OCI-LY7 (cell line): ENCODE measurements around the gene BTBD6. TPM values are rescaled to one million over a fixed set of nuclear protein-coding genes. Genes with fewer than 3 reads are reported as not detected.

ENCODE experiments used
- BruUV-seq: library from RNA; stranded (reverse); fragments of 400-500 nt; replicated peaks from 2 replicates; lab custom pipeline; 2021; lab: Mats Ljungman, UMichigan
- CTCF ChIA-PET: fragments of 300-600 bp; sonication (Branson Sonifier 250); formaldehyde crosslinking; loops from one replicate; lab custom pipeline; 2022; ENCODE audit warnings: antibody characterized with exemption; ENCODE audit not compliant: unreplicated experiment; lab: Charles Lee
- POLR2A ChIA-PET: fragments of 300-600 bp; sonication (Branson Sonifier 250); formaldehyde crosslinking; loops from one replicate; lab custom pipeline; 2022; ENCODE audit warnings: antibody characterized with exemption; lab: Charles Lee
- DNase-seq: peaks from one replicate; pipeline ENCODE4 v3.0.0-alpha.2; 2015; ENCODE audit warnings: low spot score
- H2AFZ ChIP-seq: fragments of 200-600 bp; sonication (generic), shearing (Covaris generic); 2 replicates; pipeline ENCODE4 v1.6.1; 2014; ENCODE audit warnings: mild to moderate bottlenecking, antibody characterized with exemption, low read length, moderate library complexity
- H3K27ac ChIP-seq: fragments of 200-600 bp; sonication (generic); 2 replicates; pipeline ENCODE4 v1.5.1; 2014; ENCODE audit warnings: mixed run types, low read depth, mild to moderate bottlenecking, moderate library complexity, low read length, inconsistent platforms; ENCODE audit not compliant: poor library complexity, severe bottlenecking
- H3K36me3 ChIP-seq: fragments of 200-600 bp; sonication (generic); 2 replicates; pipeline ENCODE4 v1.6.1; 2014; ENCODE audit warnings: mild to moderate bottlenecking, antibody characterized with exemption, low read length, moderate library complexity, mixed read lengths; ENCODE audit not compliant: insufficient read depth
- H3K4me1 ChIP-seq: fragments of 200-600 bp; sonication (generic); 2 replicates; pipeline ENCODE4 v1.5.1; 2014; ENCODE audit warnings: mild to moderate bottlenecking, low read length; ENCODE audit not compliant: insufficient read depth, poor library complexity, severe bottlenecking
- H3K4me2 ChIP-seq: fragments of 200-600 bp; sonication (generic); 2 replicates; pipeline ENCODE4 v1.6.1; 2014; ENCODE audit warnings: mild to moderate bottlenecking, low read length
- H3K4me3 ChIP-seq: fragments of 200-600 bp; sonication (generic); 2 replicates; pipeline ENCODE4 v1.5.1; 2014; ENCODE audit warnings: mild to moderate bottlenecking, low read depth, low read length; ENCODE audit not compliant: poor library complexity, severe bottlenecking
- H3K79me2 ChIP-seq: fragments of 200-600 bp; sonication (generic); 2 replicates; pipeline ENCODE4 v1.6.1; 2016; ENCODE audit warnings: low read depth, mild to moderate bottlenecking, low read length, moderate library complexity, mixed read lengths; ENCODE audit not compliant: insufficient read depth
- H3K9me2 ChIP-seq: fragments of 200-600 bp; sonication (generic); 2 replicates; pipeline ENCODE4 v1.6.1; 2016; ENCODE audit warnings: mild to moderate bottlenecking, low read length, mixed read lengths; ENCODE audit not compliant: insufficient read depth
- H3K9me3 ChIP-seq: fragments of 200-600 bp; sonication (generic); 2 replicates; pipeline ENCODE4 v1.6.1; 2014; ENCODE audit warnings: mild to moderate bottlenecking, mixed run types, low read length, mixed read lengths
- H4K20me1 ChIP-seq: fragments of 200-600 bp; sonication (generic); 2 replicates; pipeline ENCODE4 v1.6.1; 2014; ENCODE audit warnings: mild to moderate bottlenecking, antibody characterized with exemption, low read length, moderate library complexity, mixed read lengths; ENCODE audit not compliant: insufficient read depth
- CTCF ChIP-seq: fragments of 200-600 bp; sonication (generic); conservative IDR thresholded peaks from 2 replicates; pipeline ENCODE4 v1.5.1; 2014; ENCODE audit warnings: mild to moderate bottlenecking, antibody characterized with exemption, low read length, moderate library complexity, mixed read lengths
- EZH2phosphoT487 ChIP-seq: fragments of 200-600 bp; sonication (generic); IDR thresholded peaks from 2 replicates; pipeline ENCODE4 v1.6.1; 2018; ENCODE audit warnings: low read depth, borderline replicate concordance, mild to moderate bottlenecking, mixed run types, antibody characterized with exemption, low read length, moderate library complexity, mixed read lengths
- intact Hi-C: fragments of 100-400 bp; cut with micrococcal nuclease; formaldehyde crosslinking; loops from one replicate; pipeline ENCODE4 v1.10.0; 2022; ENCODE audit not compliant: unreplicated experiment
- total RNA-seq, 2 experiments: library from RNA; depleted of rRNA in 1 of 2; stranded (reverse); fragments of >200 nt in 1 of 2; shearing (Covaris generic) in 1 of 2; gene quantifications; 2 replicates each; pipeline ENCODE4 v1.2.3, GENCODE V29; 2014 to 2022

BTBD6 gene
- total RNA-seq, 2 experiments from 2014 or later: 5.7 to 27.9 TPM

GRCh38 chr14:105201156-105201924 is 47.0 kb upstream of the BTBD6 start:
- H3K27ac ChIP-seq: no peak overlapping the region

GRCh38 chr14:105201925-105202513 is 46.3 kb upstream of the BTBD6 start:
- no peak for TF ChIP-seq CTCF
- H3K27ac ChIP-seq: no peak overlapping the region
- no peak overlapping the region for H2AFZ ChIP-seq
- ChIA-PET POLR2A (interaction anchor here (0.5 kb wide), 1 partner anchor 17 kb away, joined by 3 read pairs; no protein-coding TSS in a partner anchor), CTCF (no interaction called here)
- H3K79me2 ChIP-seq: no peaks in the 10 kb centered on the region
- no peaks in the 10 kb centered on the region for H3K9me2 ChIP-seq
- no peaks in the 10 kb centered on the region for H3K9me3 ChIP-seq
- BruUV-seq: no TSS peak
- no peak for DNase-seq
- H3K4me1 ChIP-seq: no peaks in the 10 kb centered on the region
- no peaks in the 10 kb centered on the region for H4K20me1 ChIP-seq
- no peak overlapping the region for H3K4me3 ChIP-seq
- intact Hi-C loops: loop anchor here (2.0 kb wide), 1 partner anchor 81 kb away; no protein-coding TSS in a partner anchor
- H3K36me3 ChIP-seq: no peaks in the 10 kb centered on the region
- H3K4me2 ChIP-seq: no peak overlapping the region

More at GRCh38 chr14:105201156-105201924, 47.0 kb upstream of the BTBD6 start:
- no peak for DNase-seq
- no peaks in the 10 kb centered on the region for H3K4me1 ChIP-seq
- H4K20me1 ChIP-seq: no peaks in the 10 kb centered on the region
- no peaks in the 10 kb centered on the region for H3K36me3 ChIP-seq
- intact Hi-C loops: no loop called here
- H2AFZ ChIP-seq: no peak overlapping the region
- no peak overlapping the region for H3K4me2 ChIP-seq
- H3K4me3 ChIP-seq: no peak overlapping the region
- POLR2A ChIA-PET: interaction anchor here (0.5 kb wide), 1 partner anchor 16 kb away, joined by 3 read pairs; no protein-coding TSS in a partner anchor
- BruUV-seq: no TSS peak
- no peaks in the 10 kb centered on the region for H3K9me2 ChIP-seq
- H3K9me3 ChIP-seq: no peaks in the 10 kb centered on the region
- CTCF ChIA-PET: no interaction called here
- TF ChIP-seq EZH2phosphoT487 (no peak), CTCF (peak; percentile 53; the same call in 1 of the 2 replicates)
- H3K79me2 ChIP-seq: no peaks in the 10 kb centered on the region
